Naive B cell (primary cell): ENCODE data around the gene TP53BP1. TPM values are rescaled to one million over a fixed set of nuclear protein-coding genes. Genes with fewer than 3 reads are reported as not detected.

ENCODE experiments used
- ATAC-seq, 2 donors: fragments of 150-1000 bp; cut with Tn5 transposase; 2 replicates each; pipeline ENCODE4 v1.10.0; 2021; ENCODE audit warnings: low read depth in 2 of 2, mild to moderate bottlenecking in 2 of 2, moderate library complexity in 2 of 2
- DNase-seq: peaks from one replicate; pipeline ENCODE4 v3.0.0; 2022
- H3K27ac Mint-ChIP-seq, 6 donors: one replicate each; pipeline ENCODE4 v1.8.0; 2020 to 2022; ENCODE audit warnings: mild to moderate bottlenecking in 6 of 6, mixed read lengths in 6 of 6, moderate library complexity in 5 of 6, inconsistent platforms in 2 of 6
- H3K27me3 Mint-ChIP-seq, 3 donors: one replicate each; pipeline ENCODE4 v1.8.0; 2021 to 2022; ENCODE audit warnings: mixed read lengths in 3 of 3, mild to moderate bottlenecking in 1 of 3
- H3K36me3 Mint-ChIP-seq, 2 donors: one replicate each; pipeline ENCODE4 v1.8.0; 2020 to 2022; ENCODE audit warnings: mixed read lengths in 2 of 2, inconsistent platforms in 1 of 2, mild to moderate bottlenecking in 1 of 2
- H3K4me1 Mint-ChIP-seq, 3 donors: one replicate each; pipeline ENCODE4 v1.8.0; 2020 to 2022; ENCODE audit warnings: mixed read lengths in 3 of 3, inconsistent platforms in 1 of 3, mild to moderate bottlenecking in 1 of 3, moderate library complexity in 1 of 3
- H3K4me3 Mint-ChIP-seq, 8 donors: one replicate each; pipeline ENCODE4 v1.8.0; 2020 to 2022; ENCODE audit warnings: mild to moderate bottlenecking in 8 of 8, mixed read lengths in 8 of 8, moderate library complexity in 8 of 8, inconsistent platforms in 2 of 8
- H3K9me3 Mint-ChIP-seq, 7 donors: one replicate each; pipeline ENCODE4 v1.8.0; 2020 to 2022; ENCODE audit warnings: mixed read lengths in 7 of 7, mild to moderate bottlenecking in 5 of 7, inconsistent platforms in 2 of 7, moderate library complexity in 1 of 7
- polyA plus RNA-seq, 6 donors: library from polyadenylated mRNA; unstranded; fragments of 300-500 nt; fragmentation: Illumina TruSeq; gene quantifications; one replicate each; pipeline ENCODE4 v1.2.3, GENCODE V29; 2021; ENCODE audit warnings: low read depth in 6 of 6

The TP53BP1 gene
- polyA plus RNA-seq, 6 donors from 2014 or later = 9.2 to 13.7 (median 11.4) TPM

- Mint-ChIP-seq H3K36me3 (no peaks in the 10 kb centered on the region), H3K9me3 (no peaks in the 10 kb centered on the region), H3K4me1 (peaks cover 28 to 34% (median 33%) of the 10 kb centered on the region in 3 donors), H3K27me3 (peaks cover 26 to 54% (median 33%) of the 10 kb centered on the region in 3 donors), H3K4me3 (no peak overlapping the region), H3K27ac (peak overlapping the region in 2 of 6 donors; percentile 4 to 47)
- ATAC-seq (no peak), DNase-seq (no peak)
Observed at GRCh38 chr15:43515741-43516140, 22.8 kb upstream of the TP53BP1 start.

- no peak overlapping the region for H3K27ac Mint-ChIP-seq
- DNase-seq (peak; percentile 26), ATAC-seq (no peak)
- peaks cover 26 to 49% (median 33%) of the 10 kb centered on the region in 3 donors for H3K27me3 Mint-ChIP-seq
- no peaks in the 10 kb centered on the region for H3K9me3 Mint-ChIP-seq
- peaks cover 33 to 44% (median 41%) of the 10 kb centered on the region in 3 donors for H3K4me1 Mint-ChIP-seq
- H3K36me3 Mint-ChIP-seq = no peaks in the 10 kb centered on the region
- H3K4me3 Mint-ChIP-seq = no peak overlapping the region
Observed at GRCh38 chr15:43514241-43515057, 21.5 kb upstream of the TP53BP1 start.

GRCh38 chr15:43513550-43513949 is 20.6 kb upstream of the TP53BP1 start:
- H3K4me3 Mint-ChIP-seq = peak overlapping the region in 1 of 8 donors; percentile 31
- ATAC-seq (no peak), DNase-seq (no peak)
- H3K27ac Mint-ChIP-seq = no peak overlapping the region
- no peaks in the 10 kb centered on the region for H3K9me3 Mint-ChIP-seq
- H3K27me3 Mint-ChIP-seq = peaks cover 26 to 41% (median 33%) of the 10 kb centered on the region in 3 donors
- peaks cover 26 to 37% (median 34%) of the 10 kb centered on the region in 3 donors for H3K4me1 Mint-ChIP-seq
- H3K36me3 Mint-ChIP-seq = no peaks in the 10 kb centered on the region

- H3K36me3 Mint-ChIP-seq = no peaks in the 10 kb centered on the region
- no peak for ATAC-seq
- peak overlapping the region; percentile 62 to 97 (median 96) for H3K27ac Mint-ChIP-seq
- peaks cover 16 to 18% (median 17%) of the 10 kb centered on the region in 3 donors for H3K27me3 Mint-ChIP-seq
- peak overlapping the region; percentile 93 to 100 (median 96) for H3K4me3 Mint-ChIP-seq
- H3K4me1 Mint-ChIP-seq = peaks cover 11 to 21% (median 16%) of the 10 kb centered on the region in 3 donors
- no peaks in the 10 kb centered on the region for H3K9me3 Mint-ChIP-seq
- no peak for DNase-seq
Observed at GRCh38 chr15:43511012-43511885, 18.3 kb upstream of the TP53BP1 start.

GRCh38 chr15:43510200-43511011 is 17.4 kb upstream of the TP53BP1 start:
- ATAC-seq = peak; percentile 89 to 92
- peak overlapping the region; percentile 95 to 99 (median 96) for H3K27ac Mint-ChIP-seq
- H3K36me3 Mint-ChIP-seq = no peaks in the 10 kb centered on the region

GRCh38 chr15:43509660-43510199 is 16.8 kb upstream of the TP53BP1 start:
- H3K4me1 Mint-ChIP-seq = peaks cover 11 to 21% (median 16%) of the 10 kb centered on the region in 3 donors
- peak overlapping the region in 5 of 6 donors; percentile 66 to 96 (median 95) for H3K27ac Mint-ChIP-seq
- H3K36me3 Mint-ChIP-seq = no peaks in the 10 kb centered on the region
- DNase-seq = no peak
- peak overlapping the region in 7 of 8 donors; percentile 93 to 100 (median 96) for H3K4me3 Mint-ChIP-seq
- no peak for ATAC-seq
- H3K27me3 Mint-ChIP-seq = peaks cover 5 to 10% (median 9%) of the 10 kb centered on the region in 3 donors
- H3K9me3 Mint-ChIP-seq = no peaks in the 10 kb centered on the region

More at GRCh38 chr15:43510200-43511011, 17.4 kb upstream of the TP53BP1 start:
- Mint-ChIP-seq H3K27me3 (peaks cover 7 to 10% (median 9%) of the 10 kb centered on the region in 3 donors), H3K9me3 (no peaks in the 10 kb centered on the region), H3K4me3 (peak overlapping the region; percentile 93 to 100 (median 96)), H3K4me1 (peaks cover 11 to 21% (median 16%) of the 10 kb centered on the region in 3 donors)
- DNase-seq = peak; percentile 98

GRCh38 chr15:43508991-43509659 is 16.2 kb upstream of the TP53BP1 start:
- H3K27me3 Mint-ChIP-seq = peaks cover 0 to 10% (median 9%) of the 10 kb centered on the region in 3 donors
- H3K4me3 Mint-ChIP-seq = peak overlapping the region in 4 of 8 donors; percentile 93 to 97 (median 95)

GRCh38 chr15:43508421-43508820 is 15.5 kb upstream of the TP53BP1 start:
- Mint-ChIP-seq H3K27me3 (peaks cover 0 to 10% (median 9%) of the 10 kb centered on the region in 3 donors), H3K4me3 (peak overlapping the region in 1 of 8 donors; percentile 44), H3K36me3 (no peaks in the 10 kb centered on the region), H3K4me1 (peaks cover 11 to 21% (median 16%) of the 10 kb centered on the region in 3 donors), H3K9me3 (no peaks in the 10 kb centered on the region), H3K27ac (no peak overlapping the region)
- DNase-seq (no peak), ATAC-seq (no peak)

More at GRCh38 chr15:43508991-43509659, 16.2 kb upstream of the TP53BP1 start:
- H3K9me3 Mint-ChIP-seq = no peaks in the 10 kb centered on the region
- DNase-seq (no peak), ATAC-seq (no peak)
- H3K36me3 Mint-ChIP-seq = no peaks in the 10 kb centered on the region
- H3K27ac Mint-ChIP-seq = peak overlapping the region in 2 of 6 donors; percentile 19 to 66
- peaks cover 11 to 21% (median 16%) of the 10 kb centered on the region in 3 donors for H3K4me1 Mint-ChIP-seq

GRCh38 chr15:43505738-43506137 is 12.8 kb upstream of the TP53BP1 start:
- Mint-ChIP-seq H3K27ac (peak overlapping the region in 1 of 6 donors; percentile 79), H3K4me3 (no peak overlapping the region), H3K4me1 (peaks cover 5 to 11% (median 7%) of the 10 kb centered on the region in 3 donors), H3K36me3 (no peaks in the 10 kb centered on the region), H3K9me3 (no peaks in the 10 kb centered on the region), H3K27me3 (no peaks in the 10 kb centered on the region)
- DNase-seq (no peak), ATAC-seq (no peak)

- no peak for ATAC-seq
- no peak overlapping the region for H3K4me3 Mint-ChIP-seq
- no peaks in the 10 kb centered on the region for H3K9me3 Mint-ChIP-seq
- no peaks in the 10 kb centered on the region for H3K36me3 Mint-ChIP-seq
- DNase-seq = no peak
- no peak overlapping the region for H3K27ac Mint-ChIP-seq
- H3K27me3 Mint-ChIP-seq = no peaks in the 10 kb centered on the region
- no peaks in the 10 kb centered on the region for H3K4me1 Mint-ChIP-seq
Observed at GRCh38 chr15:43499635-43500034, 6.7 kb upstream of the TP53BP1 start.

- no peak overlapping the region for H3K27ac Mint-ChIP-seq
- H3K36me3 Mint-ChIP-seq = no peaks in the 10 kb centered on the region
- H3K9me3 Mint-ChIP-seq = no peaks in the 10 kb centered on the region
- no peaks in the 10 kb centered on the region for H3K4me1 Mint-ChIP-seq
- no peak for DNase-seq
- ATAC-seq = no peak
- no peak overlapping the region for H3K4me3 Mint-ChIP-seq
- H3K27me3 Mint-ChIP-seq = no peaks in the 10 kb centered on the region
Observed at GRCh38 chr15:43498990-43499389, 6.0 kb upstream of the TP53BP1 start.
